Hepatocyte (in vitro differentiated cells): Measurements from ENCODE around the gene CDKN1A. TPM values are rescaled to one million over a fixed set of nuclear protein-coding genes. Genes with fewer than 3 reads are reported as not detected.

Experiments used
- DNase-seq: peaks from one replicate; pipeline ENCODE4 v3.0.0-alpha.2; 2016; ENCODE audit warnings: low spot score
- H2AFZ ChIP-seq: fragments of 200-600 bp; sonication (generic); 2 replicates; pipeline ENCODE4 v1.6.0; 2016; ENCODE audit warnings: antibody characterized with exemption, mild to moderate bottlenecking
- H3K27ac ChIP-seq: fragments of 200-600 bp; sonication (generic); 2 replicates; pipeline ENCODE4 v1.5.1; 2016; ENCODE audit warnings: mild to moderate bottlenecking
- H3K27me3 ChIP-seq: fragments of 200-600 bp; sonication (generic); 2 replicates; pipeline ENCODE4 v1.6.1; 2016
- H3K36me3 ChIP-seq: fragments of 200-600 bp; sonication (generic); replicated peaks from 2 replicates; pipeline ENCODE4 v1.5.1; 2016; ENCODE audit warnings: low read depth; ENCODE audit not compliant: insufficient read depth
- H3K4me1 ChIP-seq: fragments of 200-600 bp; sonication (generic); 2 replicates; pipeline ENCODE4 v1.5.1; 2016; ENCODE audit warnings: mild to moderate bottlenecking, moderate library complexity; ENCODE audit not compliant: insufficient read depth
- H3K4me2 ChIP-seq: fragments of 200-600 bp; sonication (generic); 2 replicates; pipeline ENCODE4 v1.6.0; 2016
- H3K4me3 ChIP-seq: fragments of 200-600 bp; sonication (generic); 2 replicates; pipeline ENCODE4 v1.5.1; 2016; ENCODE audit warnings: mild to moderate bottlenecking
- H3K79me2 ChIP-seq: fragments of 200-600 bp; sonication (generic); 2 replicates; pipeline ENCODE4 v1.6.0; 2017; ENCODE audit warnings: mild to moderate bottlenecking
- H3K9me2 ChIP-seq: fragments of 200-600 bp; sonication (generic); replicated peaks from 2 replicates; pipeline ENCODE4 v1.6.0; 2017; ENCODE audit warnings: mild to moderate bottlenecking; ENCODE audit not compliant: insufficient read depth
- H3K9me3 ChIP-seq: fragments of 200-600 bp; sonication (generic); 2 replicates; pipeline ENCODE4 v1.5.1; 2016; ENCODE audit warnings: low read depth, mild to moderate bottlenecking
- H4K20me1 ChIP-seq: fragments of 200-600 bp; sonication (generic); 2 replicates; pipeline ENCODE4 v1.6.0; 2016; ENCODE audit warnings: mild to moderate bottlenecking; ENCODE audit not compliant: insufficient read depth, poor library complexity, severe bottlenecking
- CTCF ChIP-seq: fragments of 200-600 bp; sonication (generic); IDR thresholded peaks from 2 replicates; pipeline ENCODE4 v1.5.1; 2016; ENCODE audit warnings: antibody characterized with exemption, mild to moderate bottlenecking; ENCODE audit not compliant: poor library complexity
- EZH2 ChIP-seq: fragments of 200-600 bp; sonication (generic); IDR thresholded peaks from 2 replicates; pipeline ENCODE4 v1.6.1; 2016; ENCODE audit warnings: antibody characterized with exemption, mild to moderate bottlenecking, borderline replicate concordance
- EZH2phosphoT487 ChIP-seq: fragments of 200-600 bp; sonication (generic); IDR thresholded peaks from one replicate; pipeline ENCODE4 v1.6.1; 2018; ENCODE audit warnings: antibody characterized with exemption, mild to moderate bottlenecking, low read depth, moderate library complexity; ENCODE audit not compliant: unreplicated experiment, severe bottlenecking
- WGBS: methylation state at CpG from one replicate; pipeline ENCODE4 v1.1.6; 2016; ENCODE audit warnings: low lambda C conversion rate; ENCODE audit errors: missing lambda C conversion rate; 5-methylcytosine and 5-hydroxymethylcytosine counted together
- polyA plus RNA-seq: library from polyadenylated mRNA; unstranded; fragments of >200 nt; fragmentation: Nextera tagmentation; extraction: Ambion mirVana; gene quantifications from 2 replicates; pipeline ENCODE4 v1.2.1, GENCODE V29; 2016
- total RNA-seq: library from RNA; depleted of rRNA; stranded (reverse); fragments of >200 nt; gene quantifications from 2 replicates; pipeline ENCODE4 v1.2.3, GENCODE V29; 2014

CDKN1A gene
- total and polyA plus RNA-seq, 2 experiments from 2014 or later, result 246 to 344 TPM

GRCh38 chr6:36633915-36634314, 44.6 kb upstream of the CDKN1A start:
- peak; percentile 65 for DNase-seq
- H3K4me2 ChIP-seq, result peak overlapping the region; percentile 24
- peak overlapping the region; percentile 45 for H3K27ac ChIP-seq

GRCh38 chr6:36634317-36635108, 44.0 kb upstream of the CDKN1A start:
- H3K36me3 ChIP-seq, result no peaks in the 10 kb centered on the region
- no peaks in the 10 kb centered on the region for H3K27me3 ChIP-seq
- no peaks in the 10 kb centered on the region for H3K79me2 ChIP-seq
- peak overlapping the region; percentile 24 for H3K4me2 ChIP-seq
- peak overlapping the region; percentile 28 for H2AFZ ChIP-seq
- TF ChIP-seq EZH2phosphoT487, result no peak
- TF ChIP-seq CTCF, result no peak
- no peak for TF ChIP-seq EZH2
- H3K27ac ChIP-seq, result peak overlapping the region; percentile 45
- no peak overlapping the region for H3K4me3 ChIP-seq
- H3K9me2 ChIP-seq, result no peaks in the 10 kb centered on the region
- H3K4me1 ChIP-seq, result peaks cover 17% of the 10 kb centered on the region
- no peak for DNase-seq
- H4K20me1 ChIP-seq, result no peaks in the 10 kb centered on the region
- H3K9me3 ChIP-seq, result no peaks in the 10 kb centered on the region
- WGBS, result 91% methylated on average over 16 of the region's 16 CpGs

More at GRCh38 chr6:36633915-36634314, 44.6 kb upstream of the CDKN1A start:
- H3K36me3 ChIP-seq, result no peaks in the 10 kb centered on the region
- no peaks in the 10 kb centered on the region for H4K20me1 ChIP-seq
- H3K4me1 ChIP-seq, result peaks cover 17% of the 10 kb centered on the region
- WGBS, result 48% methylated on average over 9 of the region's 9 CpGs
- no peaks in the 10 kb centered on the region for H3K9me2 ChIP-seq
- no peaks in the 10 kb centered on the region for H3K9me3 ChIP-seq
- TF ChIP-seq CTCF (no peak), EZH2 (no peak)
- H3K27me3 ChIP-seq, result no peaks in the 10 kb centered on the region
- no peak overlapping the region for H3K4me3 ChIP-seq
- H2AFZ ChIP-seq, result peak overlapping the region; percentile 28
- H3K79me2 ChIP-seq, result no peaks in the 10 kb centered on the region

GRCh38 chr6:36636283-36636682, 42.2 kb upstream of the CDKN1A start:
- WGBS, result 85% methylated on average over 5 of the region's 5 CpGs
- Histone ChIP-seq H3K36me3 (no peaks in the 10 kb centered on the region), H3K9me2 (no peaks in the 10 kb centered on the region), H3K4me1 (peaks cover 18% of the 10 kb centered on the region), H3K27ac (no peak overlapping the region), H3K79me2 (no peaks in the 10 kb centered on the region), H2AFZ (no peak overlapping the region), H4K20me1 (no peaks in the 10 kb centered on the region), H3K27me3 (no peaks in the 10 kb centered on the region), H3K4me3 (no peak overlapping the region), H3K4me2 (no peak overlapping the region), H3K9me3 (no peaks in the 10 kb centered on the region)
- DNase-seq, result no peak
- no peak for TF ChIP-seq EZH2phosphoT487
- TF ChIP-seq CTCF, result no peak
- TF ChIP-seq EZH2, result no peak
